Transverse colon (tissue), 4 donors: ENCODE data around the gene HEXA. TPM values are rescaled to one million over a fixed set of nuclear protein-coding genes. Genes with fewer than 3 reads are reported as not detected.

Experiments
- DNase-seq: peaks from one replicate; pipeline ENCODE4 v3.0.0-alpha.2; 2019
- H3K27ac ChIP-seq, 4 donors: fragments of 200-600 bp; sonication (generic); 2 replicates each; pipeline ENCODE4 v1.5.1; 2016 to 2018; ENCODE audit warnings: inconsistent platforms in 4 of 4
- H3K27me3 ChIP-seq: fragments of 200-600 bp; sonication (generic); 2 replicates; pipeline ENCODE4 v1.5.1; 2017; ENCODE audit warnings: inconsistent platforms
- H3K36me3 ChIP-seq, 4 donors: fragments of 200-600 bp; sonication (generic); 2 replicates each; pipeline ENCODE4 v1.5.1; 2017 to 2019; ENCODE audit warnings: inconsistent platforms in 4 of 4
- H3K4me1 ChIP-seq, 4 donors: fragments of 200-600 bp; sonication (generic); 2 replicates each; pipeline ENCODE4 v1.5.1; 2017 to 2020; ENCODE audit warnings: inconsistent platforms in 4 of 4
- H3K4me3 ChIP-seq, 4 donors: fragments of 200-600 bp; sonication (generic); 1 replicate in 1 of 4; 2 replicates in 3 of 4; pipeline versions ENCODE4 v1.5.1 to v1.6.1; 2017 to 2019; ENCODE audit warnings: inconsistent platforms in 4 of 4
- H3K9me3 ChIP-seq, 2 donors: fragments of 200-600 bp; sonication (generic); 2 replicates each; pipeline ENCODE4 v1.5.1; 2017 to 2019; ENCODE audit warnings: inconsistent platforms in 2 of 2
- CTCF ChIP-seq, 5 experiments: fragments of 200-600 bp in 3 of 5; fragments of 450-650 bp in 2 of 5; sonication (generic) in 3 of 5; IDR thresholded peaks; 1 replicate in 2 of 5; 2 replicates in 3 of 5; pipeline ENCODE4 v1.5.1; 2016 to 2017; ENCODE audit warnings: antibody characterized with exemption in 5 of 5, inconsistent platforms in 3 of 5, mild to moderate bottlenecking in 2 of 5, moderate library complexity in 1 of 5
- EP300 ChIP-seq: sonication (generic); formaldehyde crosslinking; IDR thresholded peaks from one replicate; pipeline ENCODE4 v1.6.1; 2017; ENCODE audit warnings: antibody characterized with exemption, low read depth
- POLR2A ChIP-seq: fragments of 450-650 bp; IDR thresholded peaks from one replicate; pipeline ENCODE4 v1.6.1; 2016; ENCODE audit warnings: antibody characterized with exemption, mild to moderate bottlenecking, moderate library complexity
- POLR2AphosphoS5 ChIP-seq, 3 donors: sonication (generic); formaldehyde crosslinking; IDR thresholded peaks; one replicate each; pipeline ENCODE4 v1.6.1; 2016; ENCODE audit warnings: antibody characterized with exemption in 3 of 3
- WGBS, 2 donors: methylation state at CpG; one replicate each; pipeline ENCODE4 v1.1.5; 2018; ENCODE audit warnings: low coverage in 1 of 2; 5-methylcytosine and 5-hydroxymethylcytosine counted together
- in situ Hi-C, 4 donors: fragments of 200-750 bp; cut with MboI; loops; one replicate each; pipeline versions ENCODE4 v1.15.0 to v1.15.1; 2017; ENCODE audit warnings: low sequenced_read_pairs in 3 of 4, low pct_ligation_motif_present in 1 of 4, low pct_unique_long_range_greater_than_20kb in 1 of 4
- intact Hi-C: fragments of 100-400 bp; cut with DNase I; formaldehyde crosslinking; loops from one replicate; pipeline ENCODE4 v1.15.1; 2023; ENCODE audit warnings: low total_unique reads
- total RNA-seq, 4 donors: library from RNA; depleted of rRNA; stranded (reverse); fragments of >200 nt; gene quantifications; one replicate each; pipeline ENCODE4 v1.1.0, GENCODE V29; 2016

The HEXA gene
- total RNA-seq, 4 donors from 2014 or later, result 19.9 to 69.9 (median 50.9) TPM

GRCh38 chr15:72368325-72368724, 7.5 kb downstream of the HEXA start:
- no peak for TF ChIP-seq CTCF (IDR thresholded peaks at IDR 0.05)
- no peak for TF ChIP-seq EP300
- TF ChIP-seq POLR2AphosphoS5 (IDR thresholded peaks at IDR 0.05), result no peak
- TF ChIP-seq POLR2A, result no peak
- Histone ChIP-seq H3K36me3 (peaks cover 0 to 3% (median 0%) of the 10 kb centered on the region in 4 donors), H3K4me1 (peaks cover 0 to 37% (median 2%) of the 10 kb centered on the region in 4 donors), H3K27me3 (no peaks in the 10 kb centered on the region), H3K9me3 (no peaks in the 10 kb centered on the region), H3K27ac (peak overlapping the region in 2 of 4 donors; percentile 27 to 40), H3K4me3 (no peak overlapping the region)
- no peak for DNase-seq
- in situ Hi-C loops (no loop called here), intact Hi-C loops (no loop called here)
- 53% methylated on average over 2 of the region's 2 CpGs; no CpG with 5 or more reads in 1 of the 2 donors for WGBS, 2 donors

GRCh38 chr15:72365844-72366243, 10.0 kb downstream of the HEXA start:
- no peak overlapping the region for H3K27ac ChIP-seq
- intact Hi-C loops (no loop called here), in situ Hi-C loops (no loop called here)
- no peaks in the 10 kb centered on the region for H3K27me3 ChIP-seq
- H3K4me1 ChIP-seq, result peaks cover 0 to 32% (median 2%) of the 10 kb centered on the region in 4 donors
- H3K4me3 ChIP-seq, result no peak overlapping the region
- peaks cover 0 to 3% (median 0%) of the 10 kb centered on the region in 4 donors for H3K36me3 ChIP-seq
- TF ChIP-seq POLR2AphosphoS5 (IDR thresholded peaks at IDR 0.05) (no peak), CTCF (IDR thresholded peaks at IDR 0.05) (no peak), EP300 (no peak), POLR2A (no peak)
- DNase-seq, result peak; percentile 18
- 82 to 86% methylated on average over 1 of the region's 1 CpG for WGBS, 2 donors
- H3K9me3 ChIP-seq, result no peaks in the 10 kb centered on the region

- peaks cover 0 to 23% (median 4%) of the 10 kb centered on the region in 4 donors for H3K4me1 ChIP-seq
- no peak overlapping the region for H3K27ac ChIP-seq
- in situ Hi-C loops, result no loop called here
- H3K9me3 ChIP-seq, result no peaks in the 10 kb centered on the region
- H3K27me3 ChIP-seq, result no peaks in the 10 kb centered on the region
- WGBS, 2 donors, result 82% methylated on average over 1 of the region's 1 CpG; no CpG with 5 or more reads in 1 of the 2 donors
- H3K4me3 ChIP-seq, result no peak overlapping the region
- intact Hi-C loops, result no loop called here
- no peak for DNase-seq
- no peak for TF ChIP-seq EP300
- TF ChIP-seq POLR2AphosphoS5 (IDR thresholded peaks at IDR 0.05), result no peak
- no peak for TF ChIP-seq CTCF (IDR thresholded peaks at IDR 0.05)
- TF ChIP-seq POLR2A, result no peak
- peaks cover 0 to 3% (median under 1%) of the 10 kb centered on the region in 4 donors for H3K36me3 ChIP-seq
Measured at GRCh38 chr15:72361176-72361575, 14.6 kb downstream of the HEXA start.

- H3K27ac ChIP-seq, result peak overlapping the region in 1 of 4 donors; percentile 33
- whole genome bisulfite sequencing, 2 donors, result 25 to 54% methylated on average over 4 to 7 of the region's 7 CpGs
- no peak for TF ChIP-seq POLR2AphosphoS5 (IDR thresholded peaks at IDR 0.05)
- no peak for TF ChIP-seq POLR2A
- no peak for TF ChIP-seq CTCF (IDR thresholded peaks at IDR 0.05)
- no peak for TF ChIP-seq EP300
- H3K36me3 ChIP-seq, result peaks cover 0 to 26% (median 6%) of the 10 kb centered on the region in 4 donors
- H3K4me1 ChIP-seq, result peaks cover 0 to 15% (median 4%) of the 10 kb centered on the region in 4 donors
- H3K4me3 ChIP-seq, result no peak overlapping the region
- DNase-seq, result peak; percentile 30
- in situ Hi-C loops, result no loop called here
- intact Hi-C loops, result no loop called here
- no peaks in the 10 kb centered on the region for H3K9me3 ChIP-seq
- H3K27me3 ChIP-seq, result no peaks in the 10 kb centered on the region
Measured at GRCh38 chr15:72358650-72359171, 17.1 kb downstream of the HEXA start.
